Motor neuron (in vitro differentiated cells): ENCODE results near the gene VEPH1. TPM values are rescaled to one million over a fixed set of nuclear protein-coding genes. Genes with fewer than 3 reads are reported as not detected.

Experiments used
- ATAC-seq, 8 experiments: fragments of 200-7000 bp; cut with Tn5 transposase; replicated peaks in 6 of 8; 2 replicates each; pipeline ENCODE4 v1.8.0; 2021; ENCODE audit warnings: mild to moderate bottlenecking in 8 of 8, moderate library complexity in 8 of 8
- H3K27ac ChIP-seq, 2 donors: fragments of 250-450 bp; sonication (Bioruptor Pico); 2 replicates each; pipeline ENCODE4 v1.9.0; 2021; ENCODE audit warnings: antibody characterized with exemption in 2 of 2, mild to moderate bottlenecking in 2 of 2, moderate library complexity in 1 of 2
- H3K4me1 ChIP-seq, 2 donors: fragments of 250-450 bp; sonication (Bioruptor Pico); replicated peaks in 1 of 2; 2 replicates each; pipeline ENCODE4 v1.6.1; 2021; ENCODE audit warnings: antibody characterized with exemption in 2 of 2, mild to moderate bottlenecking in 2 of 2, moderate library complexity in 1 of 2
- H3K4me3 ChIP-seq, 5 donors: fragments of 250-450 bp; sonication (Bioruptor Pico); 2 replicates each; pipeline ENCODE4 v1.9.0; 2021; ENCODE audit warnings: antibody characterized with exemption in 5 of 5, mild to moderate bottlenecking in 5 of 5, moderate library complexity in 4 of 5
- WGBS, 10 experiments: fragments of 450-650 bp; shearing (Covaris generic); methylation state at CpG; one replicate each; pipeline ENCODE4 v1.0.0; 2022; 5-methylcytosine and 5-hydroxymethylcytosine counted together
- in situ Hi-C, 9 experiments: fragments of 400-800 bp; cut with MboI; loops; one replicate each; pipeline ENCODE4 v1.15.0; 2021; ENCODE audit warnings: low sequenced_read_pairs in 9 of 9, low pct_unique_long_range_greater_than_20kb in 2 of 9; ENCODE audit not compliant: unreplicated experiment in 9 of 9
- total RNA-seq, 8 experiments: library from RNA; unstranded; fragments of 300-600 nt; gene quantifications; 2 replicates each; pipeline versions ENCODE4 v1.2.3 to v1.2.4, GENCODE V29; 2022

The VEPH1 gene
- total RNA-seq, 8 experiments from 2014 or later: 0.42 to 7.1 (median 3.7) TPM

- Histone ChIP-seq H3K4me1 (no peaks in the 10 kb centered on the region), H3K4me3 (no peak overlapping the region), H3K27ac (no peak overlapping the region)
- no peak for ATAC-seq
- in situ Hi-C loops: no loop called here
- 83 to 100% (median 93%) methylated on average over 1 to 5 of the region's 5 CpGs; no CpG with 5 or more reads in 1 of the 10 experiments for WGBS, 10 experiments
These were observed 246.1 kb downstream of the VEPH1 start for GRCh38 chr3:157257101-157257500.

- in situ Hi-C loops: no loop called here
- no peak overlapping the region for H3K27ac ChIP-seq
- no peaks in the 10 kb centered on the region for H3K4me1 ChIP-seq
- H3K4me3 ChIP-seq: no peak overlapping the region
- 0 to 40% (median 17%) methylated on average over 1 of the region's 1 CpG; no CpG with 5 or more reads in 1 of the 10 experiments for WGBS, 10 experiments
- no peak for ATAC-seq
These were observed 247.4 kb downstream of the VEPH1 start for GRCh38 chr3:157255797-157256196.

- whole genome bisulfite sequencing, 10 experiments: 90 to 100% (median 96%) methylated on average over 1 to 3 of the region's 3 CpGs; no CpG with 5 or more reads in 4 of the 10 experiments
- ATAC-seq: no peak
- Histone ChIP-seq H3K4me1 (peaks cover 11 to 12% of the 10 kb centered on the region in 2 donors), H3K27ac (no peak overlapping the region), H3K4me3 (no peak overlapping the region)
- in situ Hi-C loops: no loop called here
These were observed 251.5 kb downstream of the VEPH1 start for GRCh38 chr3:157251685-157252084.

- Histone ChIP-seq H3K27ac (no peak overlapping the region), H3K4me1 (peaks cover 11 to 12% of the 10 kb centered on the region in 2 donors), H3K4me3 (no peak overlapping the region)
- in situ Hi-C loops: no loop called here
- WGBS, 10 experiments: 0 to 100% (median 73%) methylated on average over 1 to 5 of the region's 5 CpGs; no CpG with 5 or more reads in 1 of the 10 experiments
- no peak for ATAC-seq
These were observed 253.6 kb downstream of the VEPH1 start for GRCh38 chr3:157249606-157250005.

GRCh38 chr3:157248590-157249422, 254.4 kb downstream of the VEPH1 start:
- WGBS, 10 experiments: 0 to 47% (median 20%) methylated on average over 1 to 5 of the region's 5 CpGs; no CpG with 5 or more reads in 1 of the 10 experiments

GRCh38 chr3:157247391-157247790, 255.8 kb downstream of the VEPH1 start:
- in situ Hi-C loops: no loop called here
- 70 to 100% (median 100%) methylated on average over 1 of the region's 1 CpG; no CpG with 5 or more reads in 3 of the 10 experiments for WGBS, 10 experiments
- H3K4me3 ChIP-seq: no peak overlapping the region
- H3K4me1 ChIP-seq: peaks cover 11 to 12% of the 10 kb centered on the region in 2 donors
- H3K27ac ChIP-seq: no peak overlapping the region
- ATAC-seq: no peak

More at GRCh38 chr3:157248590-157249422, 254.4 kb downstream of the VEPH1 start:
- Histone ChIP-seq H3K4me3 (no peak overlapping the region), H3K27ac (peak overlapping the region; percentile 27 to 76), H3K4me1 (peaks cover 11 to 12% of the 10 kb centered on the region in 2 donors)
- peak; percentile 79 to 100 (median 98) for ATAC-seq
- in situ Hi-C loops: no loop called here

GRCh38 chr3:157242836-157243235, 260.4 kb downstream of the VEPH1 start:
- Histone ChIP-seq H3K4me3 (no peak overlapping the region), H3K27ac (no peak overlapping the region), H3K4me1 (no peaks in the 10 kb centered on the region)
- ATAC-seq: no peak
- in situ Hi-C loops: no loop called here
- WGBS, 10 experiments: 70 to 100% (median 95%) methylated on average over 1 of the region's 1 CpG; no CpG with 5 or more reads in 2 of the 10 experiments

- peak in 3 of 8 experiments; percentile 47 to 66 (median 52) for ATAC-seq
- no peaks in the 10 kb centered on the region for H3K4me1 ChIP-seq
- in situ Hi-C loops: no loop called here
- WGBS, 10 experiments: 50 to 100% (median 97%) methylated on average over 1 to 4 of the region's 4 CpGs
- H3K27ac ChIP-seq: no peak overlapping the region
- no peak overlapping the region for H3K4me3 ChIP-seq
These were observed 261.6 kb downstream of the VEPH1 start for GRCh38 chr3:157241599-157241998.

GRCh38 chr3:157240408-157240807, 262.8 kb downstream of the VEPH1 start:
- H3K4me3 ChIP-seq: no peak overlapping the region
- WGBS, 10 experiments: 0 to 60% (median 42%) methylated on average over 1 of the region's 1 CpG; no CpG with 5 or more reads in 2 of the 10 experiments
- no peak for ATAC-seq
- H3K4me1 ChIP-seq: no peaks in the 10 kb centered on the region
- H3K27ac ChIP-seq: no peak overlapping the region
- in situ Hi-C loops: no loop called here

- H3K27ac ChIP-seq: no peak overlapping the region
- no peak overlapping the region for H3K4me3 ChIP-seq
- no peaks in the 10 kb centered on the region for H3K4me1 ChIP-seq
- ATAC-seq: peak in 5 of 8 experiments; percentile 49 to 97 (median 95)
- in situ Hi-C loops: no loop called here
- 33 to 69% (median 53%) methylated on average over 2 to 3 of the region's 5 CpGs; no CpG with 5 or more reads in 4 of the 10 experiments for WGBS, 10 experiments
These were observed 264.0 kb downstream of the VEPH1 start for GRCh38 chr3:157239082-157239704.

GRCh38 chr3:157238457-157238856, 264.8 kb downstream of the VEPH1 start:
- no peaks in the 10 kb centered on the region for H3K4me1 ChIP-seq
- in situ Hi-C loops: no loop called here
- no peak for ATAC-seq
- H3K27ac ChIP-seq: no peak overlapping the region
- 89 to 100% (median 100%) methylated on average over 1 of the region's 1 CpG; no CpG with 5 or more reads in 2 of the 10 experiments for WGBS, 10 experiments
- no peak overlapping the region for H3K4me3 ChIP-seq

GRCh38 chr3:157237886-157238285, 265.3 kb downstream of the VEPH1 start:
- Histone ChIP-seq H3K4me3 (no peak overlapping the region), H3K4me1 (no peaks in the 10 kb centered on the region), H3K27ac (no peak overlapping the region)
- in situ Hi-C loops: no loop called here
- 30 to 100% (median 72%) methylated on average over 1 to 3 of the region's 3 CpGs; no CpG with 5 or more reads in 2 of the 10 experiments for WGBS, 10 experiments
- no peak for ATAC-seq

- no peak for ATAC-seq
- in situ Hi-C loops: no loop called here
- no peak overlapping the region for H3K27ac ChIP-seq
- WGBS, 10 experiments: 88 to 100% (median 100%) methylated on average over 1 to 2 of the region's 2 CpGs; no CpG with 5 or more reads in 2 of the 10 experiments
- no peaks in the 10 kb centered on the region for H3K4me1 ChIP-seq
- H3K4me3 ChIP-seq: no peak overlapping the region
These were observed 267.9 kb downstream of the VEPH1 start for GRCh38 chr3:157235291-157235690.
